NCI-H345 (cell line): ENCODE data around the gene IL25.

Experiments
- DNase-seq: peaks from one replicate; lab custom pipeline; 2025; lab: John Stamatoyannopoulos, UW

IL25 gene

DNA sequence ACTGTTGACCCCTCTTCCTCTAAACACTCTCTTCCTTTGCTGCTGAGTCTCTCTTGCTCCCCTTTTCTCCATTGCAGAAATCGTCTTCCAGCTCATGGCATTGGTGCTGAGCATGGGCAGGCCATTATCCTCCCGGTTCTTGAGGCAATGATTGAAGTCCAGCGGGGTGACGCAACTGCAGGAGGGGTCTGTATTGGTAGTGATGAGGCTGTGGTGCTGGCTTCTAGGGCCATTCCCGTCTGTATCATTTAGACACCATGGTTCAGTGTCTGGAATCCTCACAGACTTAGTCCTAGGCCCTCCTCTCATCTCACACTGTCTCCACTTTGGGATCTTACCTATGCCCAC, 19.2 kb upstream of the IL25 start:
- no peak for DNase-seq

DNA sequence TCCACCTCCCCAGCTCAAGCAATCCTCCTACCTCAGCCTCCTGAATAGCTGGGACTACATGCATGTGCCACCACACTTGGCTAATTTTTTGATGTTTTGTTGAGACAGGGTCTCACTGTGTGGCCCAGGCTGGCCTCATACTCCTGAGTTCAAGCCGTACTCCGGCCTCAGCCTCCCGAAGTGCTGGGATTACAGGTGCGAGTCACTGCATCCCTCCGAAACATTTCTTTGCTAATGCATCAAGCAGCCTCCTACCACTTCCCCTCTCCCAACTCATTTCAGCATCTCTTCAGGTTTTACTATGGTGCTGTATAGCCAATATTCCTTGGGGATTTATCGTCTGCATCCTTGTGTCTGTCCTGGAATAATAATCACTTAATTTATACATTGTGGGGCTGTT, 17.6 kb upstream of the IL25 start:
- no peak for DNase-seq

GRCh38 chr14:23355871-23356435, 16.7 kb upstream of the IL25 start:
- no peak for DNase-seq

DNA sequence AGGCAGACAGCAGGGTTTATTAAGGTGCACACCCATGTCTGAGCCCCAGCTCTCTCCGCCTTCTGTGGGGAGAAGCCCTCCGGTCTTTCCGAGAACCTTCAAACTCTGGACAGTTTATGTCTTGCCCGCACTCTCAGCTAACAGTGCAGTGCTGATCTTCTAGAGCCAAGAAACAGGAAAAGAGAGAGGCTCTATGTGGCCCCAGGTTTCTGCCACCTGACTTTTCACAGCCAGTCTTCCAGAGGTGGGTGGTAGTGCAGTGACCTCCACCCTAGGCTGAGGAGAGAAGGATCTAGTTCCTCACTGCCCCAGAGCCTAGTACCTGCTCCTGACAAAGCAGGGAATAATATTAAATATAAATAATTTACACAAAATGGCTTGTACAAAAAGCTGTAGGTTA, 15.9 kb upstream of the IL25 start:
- no peak for DNase-seq

DNA sequence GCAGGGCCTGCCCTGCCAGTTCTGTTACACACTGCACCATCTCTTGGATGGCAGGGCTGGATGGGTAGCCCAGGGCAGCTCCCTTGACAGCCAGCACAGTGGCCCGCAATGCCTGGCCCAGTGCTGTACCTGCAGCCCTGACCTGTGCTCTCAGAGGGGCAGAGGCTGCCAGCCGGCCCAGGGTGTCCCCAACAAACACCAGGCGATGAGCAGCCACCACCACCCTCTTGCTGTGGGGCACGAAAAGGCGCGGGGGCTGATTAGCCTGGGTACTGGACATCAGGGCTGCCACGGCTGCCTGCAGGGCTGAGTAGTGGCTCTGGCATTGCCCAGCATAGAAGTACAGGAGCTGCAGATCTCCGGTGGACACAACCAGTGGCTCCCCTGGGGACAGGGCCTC, 15.3 kb upstream of the IL25 start:
- no peak for DNase-seq

DNA sequence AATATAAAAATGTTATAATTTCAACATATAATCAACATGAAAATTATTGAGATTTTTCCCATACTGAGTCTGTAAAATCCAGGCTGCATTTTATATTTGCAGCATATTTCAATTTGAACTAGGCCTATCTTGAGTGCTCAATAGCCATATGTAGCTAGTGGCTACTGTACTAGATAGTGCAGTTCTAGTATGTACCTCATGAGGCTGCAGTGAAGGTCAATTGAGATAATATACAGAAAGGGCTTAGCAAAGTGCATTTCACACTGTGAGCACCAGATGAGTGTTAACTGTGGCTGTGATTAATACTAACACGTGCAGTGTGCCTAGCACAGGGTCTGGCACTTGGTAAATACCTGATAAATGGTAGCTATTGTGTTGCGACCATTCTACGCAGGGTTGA, 14.6 kb upstream of the IL25 start:
- no peak for DNase-seq

DNA sequence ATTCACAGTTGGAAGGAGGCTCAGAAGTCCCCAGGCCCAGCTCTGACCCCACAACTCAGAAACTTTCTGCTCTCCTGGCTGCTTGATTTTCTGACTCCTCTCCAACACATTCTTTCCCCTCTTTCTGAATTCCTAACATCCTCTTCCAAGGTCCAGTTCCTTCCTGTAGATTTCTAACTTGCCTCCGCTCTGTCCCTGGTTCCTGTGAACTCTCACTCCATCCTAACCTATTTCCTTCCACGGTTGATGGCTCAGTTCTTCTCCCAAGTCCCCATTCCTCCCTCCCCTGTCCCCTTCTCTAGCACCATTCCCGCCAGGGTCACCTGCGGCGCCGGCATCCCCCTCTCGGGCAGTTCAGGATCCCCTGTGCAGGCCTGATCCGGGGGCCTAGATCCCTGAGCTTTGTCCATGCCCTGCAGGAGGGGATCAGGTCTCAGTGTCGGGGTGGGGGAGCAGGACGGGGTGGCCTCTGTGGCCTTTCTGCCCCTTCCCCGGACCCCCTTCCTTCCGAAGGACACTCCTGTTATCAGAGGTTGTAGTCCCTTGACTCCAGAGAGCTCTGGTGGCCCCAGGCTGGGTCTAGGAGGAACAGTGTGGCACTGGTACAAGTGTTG, 13.9 kb upstream of the IL25 start:
- no peak for DNase-seq

- no peak for DNase-seq
Observed at GRCh38 chr14:23359167-23359626, 13.4 kb upstream of the IL25 start.

DNA sequence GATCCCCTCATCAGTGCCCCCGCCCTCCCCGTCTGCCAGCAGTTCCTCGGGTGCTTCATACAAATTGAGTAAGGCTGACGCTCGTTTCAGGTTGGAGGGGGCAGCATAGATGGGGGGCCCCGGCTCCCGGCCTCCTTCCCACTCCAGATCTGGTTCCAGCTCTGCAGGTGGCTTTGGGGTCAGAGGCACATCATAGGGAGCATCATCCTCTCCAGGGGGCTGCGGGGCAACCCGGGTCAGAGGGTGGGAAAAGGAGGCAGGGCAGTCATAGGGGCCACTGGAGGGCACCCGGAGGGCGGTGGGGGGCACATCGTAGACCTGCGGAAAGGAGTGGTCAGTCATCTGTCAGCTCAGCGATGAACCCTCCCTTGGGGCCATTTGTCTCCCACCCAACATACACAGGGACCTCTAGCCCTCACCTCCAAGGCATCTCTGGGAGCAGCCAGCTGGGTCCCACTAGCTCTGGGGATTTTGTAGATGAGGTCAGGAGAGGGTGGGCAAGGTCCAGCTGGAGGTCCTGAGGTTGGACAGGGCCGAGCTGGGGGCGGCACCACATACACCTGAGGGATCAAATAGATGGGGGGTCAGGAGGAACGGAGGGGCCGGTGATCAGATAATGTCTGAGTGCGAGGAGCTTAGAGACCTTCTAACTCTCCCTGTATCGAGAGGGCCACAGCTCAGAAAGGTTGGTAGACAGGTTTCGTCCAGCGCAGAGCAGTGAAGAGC, 12.7 kb upstream of the IL25 start:
- DNase-seq: no peak

DNA sequence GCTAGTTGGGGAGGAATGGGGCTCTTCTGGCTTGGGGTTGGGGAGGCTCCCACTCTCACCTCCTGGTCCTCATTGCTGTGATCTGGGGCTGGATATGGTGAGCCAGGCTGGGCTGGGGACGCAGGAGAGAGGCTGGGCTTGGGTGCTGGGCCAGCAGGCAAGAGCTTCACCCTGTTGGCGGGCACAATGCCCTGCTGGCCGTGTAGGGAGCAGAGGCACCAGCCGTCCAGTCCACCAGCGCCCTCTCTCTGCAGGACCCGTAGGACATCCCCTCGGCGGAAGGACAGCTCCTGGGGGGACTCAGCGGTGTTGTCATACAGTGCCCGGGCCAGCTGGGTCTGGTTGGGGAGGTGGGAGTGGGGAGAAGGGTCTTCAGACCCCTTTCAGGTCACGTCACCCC, 12.1 kb upstream of the IL25 start:
- no peak for DNase-seq

DNA sequence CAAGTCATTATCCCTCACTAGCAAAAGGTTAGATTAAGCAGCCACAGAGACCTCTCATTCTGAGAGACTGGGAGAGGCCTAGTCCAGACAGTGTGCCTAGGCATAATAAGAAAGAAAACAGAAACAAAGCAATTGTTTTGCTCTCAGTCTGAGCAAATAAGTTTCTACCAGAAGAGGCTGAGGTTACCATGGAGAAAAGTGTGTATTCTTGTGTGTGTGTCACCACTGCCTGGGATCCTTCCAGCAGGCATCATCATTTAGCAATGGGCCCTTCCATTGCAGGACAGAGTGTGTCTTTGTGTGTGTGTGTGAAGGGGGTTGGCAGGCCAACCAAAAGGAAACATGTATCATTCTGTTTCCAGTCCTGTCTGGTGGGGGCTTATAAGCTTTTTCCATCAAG, 11.3 kb upstream of the IL25 start:
- no peak for DNase-seq

GRCh38 chr14:23361763-23362162, 10.8 kb upstream of the IL25 start:
- no peak for DNase-seq

- DNase-seq: no peak
Observed at GRCh38 chr14:23362200-23362599, 10.4 kb upstream of the IL25 start.

DNA sequence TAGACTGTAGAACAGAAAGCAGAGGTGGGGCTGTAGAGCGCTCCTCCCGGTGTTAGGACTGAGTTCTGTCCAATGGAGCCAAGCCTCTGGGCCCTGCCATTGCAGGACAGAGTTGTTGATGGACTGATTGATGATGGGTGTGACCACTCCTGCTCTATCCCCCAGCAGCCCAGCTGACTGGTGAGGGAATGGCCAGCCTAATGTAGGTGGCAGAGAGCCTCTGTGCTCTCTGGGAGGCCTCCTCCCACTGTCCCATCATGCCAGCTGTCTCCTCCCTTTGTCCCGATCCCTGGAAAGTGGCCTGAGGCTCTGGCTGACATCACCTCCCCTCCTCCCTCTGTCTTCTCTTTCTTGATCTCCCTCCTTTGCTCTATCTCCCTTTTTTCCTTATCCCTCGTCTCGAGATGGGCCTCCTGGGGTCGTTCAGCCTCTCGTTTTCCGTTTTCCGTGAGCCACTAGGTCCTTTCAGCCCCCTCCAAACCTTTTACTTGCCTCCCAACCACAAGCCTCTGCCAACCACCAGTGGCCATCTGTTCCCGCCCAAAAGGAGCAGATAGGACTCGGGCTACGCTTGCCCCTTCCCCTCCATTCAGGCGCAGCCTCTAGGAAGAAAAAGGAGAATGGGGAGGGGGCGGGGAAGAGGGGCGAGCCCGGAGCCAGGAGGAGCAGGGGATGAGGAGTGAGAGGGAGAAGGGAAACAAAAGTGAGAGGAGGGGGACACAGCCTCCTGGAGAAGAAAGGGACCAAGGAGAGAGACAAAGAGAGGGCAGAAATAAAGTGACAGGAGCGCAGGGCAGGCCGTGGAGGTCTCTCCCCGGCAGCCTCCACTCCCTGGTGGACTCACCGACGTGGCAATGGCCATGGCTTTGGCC, 8.2 kb upstream of the IL25 start:
- no peak for DNase-seq

DNA sequence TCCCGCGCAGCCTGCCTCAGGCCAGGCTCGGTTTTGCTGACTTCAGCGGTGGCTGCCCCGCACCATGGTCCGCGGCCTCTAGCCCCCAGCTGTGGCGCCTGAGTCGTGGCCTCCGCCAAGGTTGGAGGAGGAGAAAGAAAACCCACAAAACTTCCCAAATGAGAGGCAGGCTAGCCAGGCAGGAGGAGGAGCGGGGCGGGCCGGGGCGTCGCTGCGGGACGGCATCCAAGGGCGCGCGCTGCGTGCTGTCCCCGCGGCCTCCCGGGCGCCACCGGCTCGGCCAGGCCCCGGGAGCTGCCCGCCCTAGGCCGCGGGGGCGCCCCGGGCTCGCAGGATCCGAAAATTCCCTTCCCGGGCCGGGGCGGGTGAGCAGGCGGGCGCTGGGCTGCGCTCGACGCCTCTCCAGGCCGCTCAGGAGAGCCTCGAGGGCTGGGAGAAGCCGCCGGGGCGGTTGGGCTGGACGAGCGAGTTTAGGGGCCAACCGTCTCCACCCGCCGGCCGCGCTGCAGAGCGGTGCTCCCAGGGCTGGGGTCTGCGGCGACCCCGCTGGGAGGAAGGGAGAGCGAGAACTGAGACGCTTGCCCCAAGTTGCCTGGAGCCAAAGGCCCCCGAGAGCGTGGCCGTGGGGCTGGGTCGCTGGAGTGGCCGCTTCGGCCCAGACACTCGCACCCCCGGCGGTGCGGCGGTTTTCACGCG, 7.4 kb upstream of the IL25 start, which contains the start of gene EFS:
EFS (minus strand) TSS at position 137 of the 696 bp plus-strand sequence. CDS start 147 bp downstream, outside the sequence.
- DNase-seq: no peak

DNA sequence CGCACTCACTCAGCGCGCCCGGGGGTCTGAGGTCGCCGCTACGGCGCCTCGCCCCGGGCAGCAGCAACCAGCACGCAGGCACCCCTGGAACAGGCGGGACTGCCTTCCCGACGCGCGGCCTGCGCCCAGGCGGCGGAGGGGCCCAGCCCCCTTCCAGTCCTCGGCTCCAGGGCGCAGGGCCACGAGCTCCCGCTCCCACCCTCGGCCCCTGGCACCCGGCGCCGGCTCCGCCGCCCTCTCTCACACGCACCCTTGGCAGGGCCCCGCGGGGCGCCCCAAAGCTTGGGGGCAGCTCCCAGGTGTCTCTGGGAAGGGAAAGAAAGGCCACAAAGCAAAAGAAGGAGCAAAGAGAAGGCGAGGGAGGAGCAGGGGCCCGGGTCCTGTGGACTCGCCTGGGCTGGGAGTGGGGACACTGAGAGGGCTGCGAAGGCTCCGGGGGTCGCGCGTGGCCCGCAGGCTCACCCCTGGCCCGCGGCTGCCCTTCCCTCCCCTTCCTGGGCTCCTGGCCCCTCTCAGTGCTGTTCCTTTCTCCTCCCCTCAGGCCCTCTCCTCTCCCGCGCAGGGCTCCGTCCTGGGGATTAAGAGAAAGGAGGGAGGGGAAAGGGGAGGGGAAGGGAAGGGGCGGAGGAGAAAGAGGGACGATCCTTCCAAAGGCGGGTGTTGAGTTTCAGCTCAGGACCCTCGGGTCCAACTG, 6.7 kb upstream of the IL25 start:
- DNase-seq: no peak

- no peak for DNase-seq
Observed at GRCh38 chr14:23366426-23366921, 6.1 kb upstream of the IL25 start.

- no peak for DNase-seq
Observed at GRCh38 chr14:23370221-23370620, 2.4 kb upstream of the IL25 start.

GRCh38 chr14:23371865-23372264, 744 bp upstream of the IL25 start:
- no peak for DNase-seq

DNA sequence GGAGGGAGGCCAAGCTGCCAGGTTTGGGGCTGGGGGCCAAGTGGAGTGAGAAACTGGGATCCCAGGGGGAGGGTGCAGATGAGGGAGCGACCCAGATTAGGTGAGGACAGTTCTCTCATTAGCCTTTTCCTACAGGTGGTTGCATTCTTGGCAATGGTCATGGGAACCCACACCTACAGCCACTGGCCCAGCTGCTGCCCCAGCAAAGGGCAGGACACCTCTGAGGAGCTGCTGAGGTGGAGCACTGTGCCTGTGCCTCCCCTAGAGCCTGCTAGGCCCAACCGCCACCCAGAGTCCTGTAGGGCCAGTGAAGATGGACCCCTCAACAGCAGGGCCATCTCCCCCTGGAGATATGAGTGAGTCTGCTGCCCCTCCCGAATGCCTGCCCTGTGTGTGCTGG, 432 bp downstream of the IL25 start:
- no peak for DNase-seq
